Liver (tissue), 3 donors: Measurements from ENCODE around the gene ANKRD61.

Source experiments
- ATF3 ChIP-seq: IDR thresholded peaks from 2 replicates; pipeline ENCODE4 v1.6.1; 2016; ENCODE audit warnings: antibody characterized with exemption
- CTCF ChIP-seq: fragments of 150-350 bp; IDR thresholded peaks from 2 replicates; pipeline ENCODE4 v1.5.1; 2017; ENCODE audit warnings: improper control_type of control experiment, low read depth, low read length; ENCODE audit not compliant: missing input control
- GABPA ChIP-seq, 2 donors: IDR thresholded peaks in 1 of 2; conservative IDR thresholded peaks in 1 of 2; 2 replicates each; pipeline ENCODE4 v1.6.1; 2016; ENCODE audit warnings: antibody characterized with exemption in 2 of 2, mild to moderate bottlenecking in 1 of 2, moderate library complexity in 1 of 2
- JUND ChIP-seq, 2 donors: IDR thresholded peaks; 2 replicates each; pipeline ENCODE4 v1.6.1; 2016; ENCODE audit warnings: antibody characterized with exemption in 2 of 2
- MAX ChIP-seq: IDR thresholded peaks from 2 replicates; pipeline ENCODE4 v1.6.1; 2016; ENCODE audit warnings: antibody characterized with exemption
- RAD21 ChIP-seq, 2 donors: IDR thresholded peaks; 2 replicates each; pipeline ENCODE4 v1.6.1; 2016; ENCODE audit warnings: antibody characterized with exemption in 2 of 2, mild to moderate bottlenecking in 2 of 2
- ZBTB33 ChIP-seq: IDR thresholded peaks from 2 replicates; pipeline ENCODE4 v1.6.1; 2016; ENCODE audit warnings: antibody characterized with exemption
- donor health status: healthy.
- donor health status: healthy.

- TF ChIP-seq MAX: no peak
- no peak for TF ChIP-seq CTCF
- TF ChIP-seq GABPA (IDR thresholded peaks at IDR 0.05 in 1 of 2, conservative IDR thresholded peaks at IDR 0.05 in 1 of 2): no peak
- TF ChIP-seq RAD21 (IDR thresholded peaks at IDR 0.05): no peak
- TF ChIP-seq ATF3: no peak
- TF ChIP-seq JUND (IDR thresholded peaks at IDR 0.05): no peak
- TF ChIP-seq ZBTB33: no peak
Observed at GRCh38 chr7:6056616-6057015, 25.4 kb downstream of the ANKRD61 start.
